ENCODE results near the gene EEF1B2. TPM values are rescaled to one million over a fixed set of nuclear protein-coding genes. Genes with fewer than 3 reads are reported as not detected.
"Not testable (repeated sequence)": the region's sequence is repeated elsewhere in the genome, so short reads cannot be mapped to it uniquely, and the experiment has no call there.

The EEF1B2 gene
- total RNA-seq, 1 experiment from 2014 or later, result 768 TPM

- not testable (repeated sequence) for H3K27ac Mint-ChIP-seq; H3K23ac ChIP-seq (ENCODE audit: insufficient read length, low read depth, low read length); H2AK5ac ChIP-seq (ENCODE audit: insufficient read length, low read length); H4K91ac ChIP-seq (ENCODE audit: insufficient read length, low read depth, low read length); DNase-seq; H3T11ph ChIP-seq (ENCODE audit: low read length); H3K27me3 Mint-ChIP-seq (ENCODE audit: low read depth); H3K56ac ChIP-seq (ENCODE audit: insufficient read length, low read depth, low read length); H3K4me2 ChIP-seq (ENCODE audit: insufficient read depth, insufficient read length, low read length); H3K27ac ChIP-seq (ENCODE audit: insufficient read length, low read depth, low read length); H3K9ac ChIP-seq (ENCODE audit: extremely low read depth, insufficient read length, low read length); H4K8ac ChIP-seq (replicated peaks; ENCODE audit: insufficient read length, low read depth, low read length); H3K18ac ChIP-seq (ENCODE audit: insufficient read length, low read depth, low read length); H4K5ac ChIP-seq (ENCODE audit: insufficient read length, low read depth, low read length); H3K23me2 ChIP-seq (ENCODE audit: insufficient read length, low read depth, low read length, poor library complexity, severe bottlenecking); H3K14ac ChIP-seq (ENCODE audit: insufficient read depth, low read length); H2BK20ac ChIP-seq (ENCODE audit: low read depth, low read length, poor library complexity, severe bottlenecking); H2BK120ac ChIP-seq (ENCODE audit: low read depth, low read length, poor library complexity, severe bottlenecking); H3K4me3 Mint-ChIP-seq; H3K4ac ChIP-seq (ENCODE audit: low read depth, low read length); H3K9me3 ChIP-seq (ENCODE audit: control insufficient read depth, low read depth, low read length); H3K79me2 ChIP-seq (ENCODE audit: insufficient read depth, low read length); H2BK15ac ChIP-seq (ENCODE audit: low read depth, low read length); H3K4me1 Mint-ChIP-seq; H2AFZ ChIP-seq (ENCODE audit: low read length); H3K4me1 ChIP-seq (ENCODE audit: insufficient read depth, low read length); H4K20me1 ChIP-seq (ENCODE audit: control insufficient read depth, insufficient read depth, insufficient read length); H3K27me3 ChIP-seq (ENCODE audit: insufficient read depth, low read length); H2BK5ac ChIP-seq (ENCODE audit: insufficient read length, low read length); H3K79me1 ChIP-seq (ENCODE audit: insufficient read depth, low read depth, low read length, poor library complexity, severe bottlenecking); H2BK12ac ChIP-seq (ENCODE audit: insufficient read length, low read depth, low read length)
- Mint-ChIP-seq H3K9me3 (peaks cover 17 to 23% of the 10 kb centered on the region in 2 experiments; a peak in 4 of 5 replicates), H3K36me3 (ENCODE audit: insufficient read depth in 1 of 3, low read depth in 3 of 3) (peaks cover 19 to 34% (median 27%) of the 10 kb centered on the region in 3 experiments)
- WGBS (ENCODE audit: extremely low coverage, insufficient read length, low lambda C conversion rate), result no CpG with 5 or more reads among the region's 52 CpGs
These were observed 12.1 kb downstream of the EEF1B2 start for GRCh38 chr2:206171624-206172397.

Measured in H9 (cell line).